ENCODE results near the gene PXDN.

The PXDN gene

DNA sequence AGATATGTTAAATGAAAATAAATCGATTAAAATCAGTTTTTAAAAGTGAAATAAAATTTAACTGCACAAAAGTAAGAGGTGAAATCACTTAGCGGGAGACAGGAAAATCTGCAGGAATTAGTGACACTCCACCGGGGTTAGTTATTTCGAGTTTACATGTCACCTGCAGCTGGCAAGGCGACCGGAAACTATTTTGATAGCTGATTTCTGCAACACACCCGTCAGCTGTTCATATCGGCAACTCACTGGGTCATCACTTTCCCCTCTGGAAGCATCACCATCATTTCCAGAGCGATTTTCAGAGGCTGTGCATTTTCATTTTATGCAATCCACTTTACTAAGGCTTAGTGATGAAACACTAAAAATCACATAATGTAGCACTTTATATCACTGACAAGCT is 52.9 kb downstream of the PXDN start:
- Mint-ChIP-seq H3K27me3 (no peaks in the 10 kb centered on the region), H3K4me1 (no peaks in the 10 kb centered on the region)
- DNase-seq (ENCODE audit: low spot score in 2 of 2) = no peak

DNA sequence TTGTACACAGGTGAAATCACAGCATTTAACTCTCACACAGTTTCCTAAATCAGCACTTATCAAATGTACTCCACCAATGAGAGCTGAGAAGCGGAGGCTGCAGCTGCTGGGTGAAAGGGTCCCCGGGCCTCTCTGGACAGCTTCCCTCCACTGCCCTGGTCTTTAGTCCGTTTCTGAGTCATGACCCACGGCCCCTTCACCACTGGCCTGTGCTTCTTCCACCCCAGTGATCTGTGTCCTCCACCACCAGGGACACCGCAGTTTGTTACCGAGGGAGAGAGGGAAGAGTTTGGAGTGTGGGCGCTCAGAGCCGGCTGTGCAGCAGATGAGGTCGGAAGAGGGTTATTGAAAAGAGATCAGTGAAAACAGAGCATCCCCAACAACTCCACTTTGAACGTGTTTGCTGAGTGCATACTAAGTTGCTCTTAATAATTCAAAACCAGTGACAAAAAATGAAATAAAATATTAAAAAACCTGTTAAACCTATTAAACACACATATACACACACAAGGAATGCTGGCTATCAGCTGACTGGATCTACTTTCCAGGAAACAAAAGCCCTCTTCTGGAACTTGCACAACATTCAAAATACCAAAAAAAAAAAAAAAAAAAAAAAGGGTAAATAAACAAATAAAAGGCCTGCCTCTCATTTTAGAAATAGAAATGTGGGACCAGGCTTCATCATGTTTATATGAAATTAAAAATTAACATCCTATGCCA is 54.1 kb downstream of the PXDN start:
- Mint-ChIP-seq H3K36me3 (no peaks in the 10 kb centered on the region), H3K4me3 (no peak overlapping the region), H3K27me3 (peaks cover 3% of the 10 kb centered on the region), H3K9me3 (no peaks in the 10 kb centered on the region), H3K4me1 (no peaks in the 10 kb centered on the region), H3K27ac (no peak overlapping the region)
- no peak for DNase-seq (ENCODE audit: low spot score in 2 of 2)
- ATAC-seq (ENCODE audit: low read depth) = no peak

More for the DNA sequence above, 52.9 kb downstream of the PXDN start:
- H3K36me3 Mint-ChIP-seq = no peaks in the 10 kb centered on the region
- H3K27ac Mint-ChIP-seq = no peak overlapping the region
- H3K9me3 Mint-ChIP-seq = peaks cover 3% of the 10 kb centered on the region
- no peak for ATAC-seq (ENCODE audit: low read depth)
- H3K4me3 Mint-ChIP-seq = no peak overlapping the region

- H3K27ac Mint-ChIP-seq = no peak overlapping the region
- no peaks in the 10 kb centered on the region for H3K36me3 Mint-ChIP-seq
- no peak overlapping the region for H3K4me3 Mint-ChIP-seq
- peaks cover 3% of the 10 kb centered on the region for H3K27me3 Mint-ChIP-seq
- no peaks in the 10 kb centered on the region for H3K9me3 Mint-ChIP-seq
- H3K4me1 Mint-ChIP-seq = no peaks in the 10 kb centered on the region
- no peak for DNase-seq (ENCODE audit: low spot score in 2 of 2)
- ATAC-seq (ENCODE audit: low read depth) = no peak
Observed at GRCh38 chr2:1688859-1689258, 55.5 kb downstream of the PXDN start.

DNA sequence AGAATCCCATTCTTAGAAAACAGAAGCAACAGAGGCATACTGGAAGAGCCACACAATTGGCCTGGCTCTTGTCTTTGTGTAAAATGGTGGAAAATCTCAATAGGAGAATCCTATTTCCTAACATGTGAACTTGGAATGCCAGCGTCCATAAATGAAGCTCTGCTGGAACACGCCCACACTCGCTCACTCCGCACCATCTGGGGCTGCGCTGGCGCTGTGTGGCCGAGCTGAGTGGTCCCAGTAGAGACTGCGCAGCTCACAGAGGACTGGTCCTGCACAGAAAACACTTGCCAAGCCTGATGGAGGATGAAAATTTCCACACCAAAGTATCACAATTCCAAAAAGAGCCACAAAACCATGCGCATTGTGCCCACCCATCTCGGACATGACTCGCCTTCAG is 56.2 kb downstream of the PXDN start:
- Mint-ChIP-seq H3K36me3 (no peaks in the 10 kb centered on the region), H3K27me3 (peaks cover 3% of the 10 kb centered on the region), H3K4me1 (no peaks in the 10 kb centered on the region), H3K9me3 (no peaks in the 10 kb centered on the region), H3K4me3 (no peak overlapping the region), H3K27ac (no peak overlapping the region)
- DNase-seq (ENCODE audit: low spot score in 2 of 2) (no peak), ATAC-seq (ENCODE audit: low read depth) (no peak)

GRCh38 chr2:1687254-1687653 is 57.1 kb downstream of the PXDN start:
- H3K27me3 Mint-ChIP-seq = peaks cover 3% of the 10 kb centered on the region
- no peaks in the 10 kb centered on the region for H3K4me1 Mint-ChIP-seq
- no peak overlapping the region for H3K4me3 Mint-ChIP-seq
- ATAC-seq (ENCODE audit: low read depth) (no peak), DNase-seq (ENCODE audit: low spot score in 2 of 2) (no peak)
- H3K9me3 Mint-ChIP-seq = no peaks in the 10 kb centered on the region
- H3K36me3 Mint-ChIP-seq = no peaks in the 10 kb centered on the region
- H3K27ac Mint-ChIP-seq = no peak overlapping the region

- no peak overlapping the region for H3K27ac Mint-ChIP-seq
- H3K27me3 Mint-ChIP-seq = peaks cover 3% of the 10 kb centered on the region
- H3K36me3 Mint-ChIP-seq = no peaks in the 10 kb centered on the region
- ATAC-seq (ENCODE audit: low read depth) = no peak
- no peaks in the 10 kb centered on the region for H3K9me3 Mint-ChIP-seq
- no peak overlapping the region for H3K4me3 Mint-ChIP-seq
- DNase-seq (ENCODE audit: low spot score in 2 of 2) = no peak
- no peaks in the 10 kb centered on the region for H3K4me1 Mint-ChIP-seq
Observed at GRCh38 chr2:1686784-1687105, 57.6 kb downstream of the PXDN start.

DNA sequence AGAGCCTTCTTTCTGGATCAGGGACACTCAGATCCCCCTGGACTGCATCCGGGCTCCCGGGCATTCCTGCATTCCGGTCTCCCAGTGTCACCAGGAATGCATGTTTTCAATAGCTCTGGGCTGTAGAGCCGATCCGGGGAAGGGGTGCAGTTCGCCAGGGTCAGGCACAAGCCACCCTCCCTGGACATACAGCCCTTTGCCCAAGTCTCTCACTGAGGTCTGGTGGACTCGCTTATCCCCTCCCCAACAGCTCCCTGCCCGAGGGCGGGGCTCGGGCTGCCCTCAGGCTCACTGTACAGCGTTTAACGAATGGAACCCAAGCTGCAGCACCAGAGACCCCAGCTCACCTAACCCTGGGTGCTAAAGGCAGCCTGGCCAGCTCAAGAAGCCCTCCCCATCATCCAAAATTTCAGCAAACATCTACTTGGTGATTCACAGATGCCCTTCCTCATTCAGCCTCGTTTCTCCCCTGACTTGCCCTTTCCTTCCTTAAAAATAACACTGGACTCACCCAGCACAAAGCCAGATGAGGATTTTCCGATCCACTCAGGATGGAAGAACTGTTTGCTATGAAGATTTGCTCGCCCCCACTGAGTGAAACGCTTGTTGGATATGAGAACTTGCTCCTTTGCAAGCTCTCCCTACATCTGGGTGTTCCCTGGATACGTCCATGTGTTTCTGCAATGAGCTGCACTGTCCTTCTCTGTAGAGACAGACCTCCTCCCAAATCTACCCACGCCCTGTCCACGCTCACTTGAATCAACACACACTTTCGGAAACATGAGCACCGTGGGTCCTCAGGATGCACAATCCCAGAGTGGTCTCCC is 58.1 kb downstream of the PXDN start:
- Mint-ChIP-seq H3K4me1 (no peaks in the 10 kb centered on the region), H3K36me3 (no peaks in the 10 kb centered on the region), H3K27ac (no peak overlapping the region), H3K4me3 (no peak overlapping the region), H3K27me3 (peaks cover 3% of the 10 kb centered on the region), H3K9me3 (no peaks in the 10 kb centered on the region)
- DNase-seq (ENCODE audit: low spot score in 2 of 2) = no peak
- no peak for ATAC-seq (ENCODE audit: low read depth)

DNA sequence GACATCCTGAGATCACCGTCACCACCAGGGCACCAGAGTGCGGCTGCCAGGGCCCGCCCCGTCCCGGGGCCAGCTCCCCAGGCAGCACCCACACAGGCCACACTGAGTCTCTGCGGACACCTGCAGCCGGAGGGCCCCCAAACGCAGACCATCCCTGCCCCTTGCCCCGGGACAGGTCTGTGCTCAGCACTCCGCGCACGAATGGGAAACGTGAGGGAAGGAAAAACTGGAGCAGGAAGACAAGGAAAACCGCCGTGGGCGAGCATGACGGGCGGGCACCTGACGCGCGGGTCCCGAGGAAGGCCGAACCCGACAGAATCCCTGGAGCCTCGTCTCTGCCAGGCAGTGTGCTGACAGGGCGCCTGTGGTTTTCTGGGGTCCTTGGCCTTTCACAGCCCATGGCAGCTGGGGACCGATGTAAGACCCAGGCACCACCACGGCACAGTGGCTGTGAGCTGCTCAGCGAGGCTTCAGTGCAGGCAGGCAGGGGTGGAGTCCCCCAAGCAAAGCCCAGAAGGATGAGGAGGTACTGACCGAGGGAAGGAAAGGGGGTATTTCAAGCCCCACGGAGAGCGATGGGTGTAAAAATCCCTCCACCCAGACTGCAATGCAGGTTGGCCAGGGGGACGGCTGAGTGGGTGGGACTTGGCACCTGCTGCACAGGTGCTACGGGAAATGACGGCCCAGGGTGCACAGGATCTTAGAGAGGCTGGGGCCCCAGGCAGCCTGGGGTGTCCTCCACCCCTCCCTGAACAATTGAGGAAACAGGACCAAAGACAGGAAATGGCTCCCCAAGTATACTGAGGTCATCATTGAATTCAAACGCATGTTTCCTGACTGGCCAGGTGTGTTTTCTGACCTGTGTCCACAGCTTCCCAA is 59.0 kb downstream of the PXDN start:
- no peaks in the 10 kb centered on the region for H3K36me3 Mint-ChIP-seq
- peaks cover 3% of the 10 kb centered on the region for H3K27me3 Mint-ChIP-seq
- H3K9me3 Mint-ChIP-seq = no peaks in the 10 kb centered on the region
- H3K4me1 Mint-ChIP-seq = no peaks in the 10 kb centered on the region
- DNase-seq (ENCODE audit: low spot score in 2 of 2) (no peak), ATAC-seq (ENCODE audit: low read depth) (no peak)
- no peak overlapping the region for H3K4me3 Mint-ChIP-seq
- no peak overlapping the region for H3K27ac Mint-ChIP-seq

DNA sequence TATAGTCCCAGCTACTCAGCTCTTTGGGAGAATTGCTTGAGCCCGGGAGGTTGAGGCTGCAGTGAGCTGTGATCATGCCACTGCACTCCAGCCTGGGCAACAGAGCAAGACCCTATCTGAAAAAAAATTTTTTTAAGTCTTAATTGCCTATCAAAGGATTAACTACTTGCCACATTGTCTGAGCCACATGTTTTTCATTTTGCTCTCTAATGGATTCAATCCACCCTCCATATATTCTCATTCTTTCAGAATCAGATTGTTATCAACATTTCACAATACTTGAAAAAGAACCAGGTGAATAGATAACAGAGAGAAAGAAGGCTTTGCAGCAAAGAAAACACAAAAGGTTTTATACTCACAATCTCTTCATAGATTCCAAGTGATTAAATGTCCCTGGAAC is 61.0 kb downstream of the PXDN start:
- no peak overlapping the region for H3K4me3 Mint-ChIP-seq
- H3K36me3 Mint-ChIP-seq = no peaks in the 10 kb centered on the region
- H3K27ac Mint-ChIP-seq = no peak overlapping the region
- peaks cover 3% of the 10 kb centered on the region for H3K27me3 Mint-ChIP-seq
- no peaks in the 10 kb centered on the region for H3K9me3 Mint-ChIP-seq
- no peak for ATAC-seq (ENCODE audit: low read depth)
- H3K4me1 Mint-ChIP-seq = no peaks in the 10 kb centered on the region
- no peak for DNase-seq (ENCODE audit: low spot score in 2 of 2)

- H3K27ac Mint-ChIP-seq = no peak overlapping the region
- H3K9me3 Mint-ChIP-seq = no peaks in the 10 kb centered on the region
- DNase-seq (ENCODE audit: low spot score in 2 of 2) = no peak
- no peak for ATAC-seq (ENCODE audit: low read depth)
- no peaks in the 10 kb centered on the region for H3K4me1 Mint-ChIP-seq
- no peaks in the 10 kb centered on the region for H3K36me3 Mint-ChIP-seq
- H3K4me3 Mint-ChIP-seq = no peak overlapping the region
- peaks cover 3% of the 10 kb centered on the region for H3K27me3 Mint-ChIP-seq
Observed at GRCh38 chr2:1682181-1682440, 62.2 kb downstream of the PXDN start.

- DNase-seq (ENCODE audit: low spot score in 2 of 2) = no peak
- Mint-ChIP-seq H3K9me3 (no peaks in the 10 kb centered on the region), H3K4me3 (no peak overlapping the region), H3K4me1 (no peaks in the 10 kb centered on the region), H3K27me3 (peaks cover 3% of the 10 kb centered on the region), H3K36me3 (no peaks in the 10 kb centered on the region), H3K27ac (no peak overlapping the region)
- ATAC-seq (ENCODE audit: low read depth) = no peak
Observed at GRCh38 chr2:1681323-1682180, 62.8 kb downstream of the PXDN start.

DNA sequence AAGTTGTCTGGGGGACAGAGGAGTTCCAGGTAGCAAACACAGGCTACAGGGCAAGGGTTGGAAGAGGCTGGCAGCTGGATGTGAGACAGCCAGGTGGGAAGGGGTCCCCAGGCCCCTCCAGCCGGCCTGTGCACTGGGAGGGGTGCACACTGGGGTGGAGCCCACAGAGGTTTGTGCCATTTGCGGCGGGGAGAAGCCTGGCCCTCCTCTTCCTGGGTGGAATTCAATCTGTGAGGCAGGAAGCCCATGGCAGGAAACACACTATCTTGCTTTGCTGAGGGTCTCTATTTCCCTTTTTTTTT is 63.3 kb downstream of the PXDN start:
- Mint-ChIP-seq H3K27me3 (no peaks in the 10 kb centered on the region), H3K36me3 (no peaks in the 10 kb centered on the region), H3K4me3 (no peak overlapping the region), H3K9me3 (no peaks in the 10 kb centered on the region), H3K4me1 (no peaks in the 10 kb centered on the region), H3K27ac (no peak overlapping the region)
- ATAC-seq (ENCODE audit: low read depth) (no peak), DNase-seq (ENCODE audit: low spot score in 2 of 2) (no peak)

GRCh38 chr2:1680222-1681016 is 63.9 kb downstream of the PXDN start:
- H3K4me3 Mint-ChIP-seq = no peak overlapping the region

More at GRCh38 chr2:1680222-1681016, 63.9 kb downstream of the PXDN start:
- Mint-ChIP-seq H3K4me1 (no peaks in the 10 kb centered on the region), H3K9me3 (no peaks in the 10 kb centered on the region), H3K27me3 (no peaks in the 10 kb centered on the region), H3K27ac (no peak overlapping the region), H3K36me3 (no peaks in the 10 kb centered on the region)
- DNase-seq (ENCODE audit: low spot score in 2 of 2) (no peak), ATAC-seq (ENCODE audit: low read depth) (no peak)
